CD4-positive, alpha-beta T cell treated with Interferon gamma for 1 hour (primary cell): ENCODE data around the gene MRM2.
A peak's percentile ranks its signal among the peaks of the same experiment; 100 is the strongest.

ENCODE experiments used
- DNase-seq: peaks from one replicate; pipeline ENCODE4 v3.0.0-alpha.2; 2020

Gene MRM2

DNA sequence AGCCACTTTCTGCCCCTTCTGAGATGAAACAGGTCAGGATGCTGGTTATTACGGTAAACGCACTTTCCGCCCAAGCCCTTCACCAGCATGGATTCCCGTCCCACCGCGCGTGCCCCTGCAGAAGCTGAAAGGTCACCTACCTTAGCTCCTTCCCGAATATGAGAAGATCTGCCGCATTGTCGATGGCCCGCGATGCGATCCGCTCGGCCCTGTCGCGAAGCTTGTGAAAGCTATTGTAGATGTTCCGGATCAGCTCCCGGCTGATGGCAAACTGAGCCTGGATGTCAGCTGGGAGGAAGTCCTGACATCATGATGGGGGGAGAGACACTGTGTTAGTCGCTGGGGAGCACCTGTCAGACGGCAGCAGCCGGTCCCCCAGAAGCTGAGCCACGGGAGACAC is 22.2 kb upstream of the MRM2 start:
- DNase-seq = no peak

DNA sequence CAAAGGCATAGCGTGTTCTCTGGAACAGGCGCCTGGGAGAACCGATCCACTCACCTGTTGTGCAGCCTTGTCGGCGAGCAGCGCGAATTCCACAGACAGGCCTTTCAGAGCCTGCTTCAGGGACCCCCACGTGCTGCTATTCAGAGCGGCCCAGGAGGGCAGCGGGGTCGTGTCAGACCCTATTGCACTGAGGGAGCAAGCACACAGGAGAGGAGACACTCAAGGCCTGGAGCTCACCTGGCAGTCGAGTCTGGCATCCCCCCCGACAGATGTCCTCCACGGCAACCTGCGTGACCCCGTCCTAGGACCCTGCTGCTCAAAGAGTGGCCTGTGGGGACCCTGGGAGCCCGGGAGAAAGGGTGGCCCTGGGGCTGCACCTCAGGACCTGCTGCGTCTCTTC is 21.2 kb upstream of the MRM2 start:
- no peak for DNase-seq

DNA sequence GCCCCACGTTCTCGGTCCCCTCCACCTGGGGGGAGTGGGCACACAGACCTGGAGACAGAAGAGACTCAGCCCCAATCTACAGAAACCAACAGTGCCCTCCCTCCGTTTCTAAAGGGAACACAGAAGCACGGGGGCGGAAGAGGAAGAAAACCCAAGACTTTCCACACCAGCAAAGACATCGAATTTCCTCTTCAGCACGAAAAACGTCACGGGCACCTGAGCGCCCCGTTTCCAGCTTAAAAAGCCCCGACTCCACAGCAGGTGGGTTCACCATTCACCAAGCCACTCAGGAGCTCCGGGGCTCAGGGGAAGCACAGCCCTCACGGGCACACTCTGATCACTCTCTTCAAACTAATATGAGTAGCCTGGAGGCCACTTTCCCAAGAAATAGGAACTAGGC is 19.6 kb upstream of the MRM2 start:
- DNase-seq = peak; percentile 70

DNA sequence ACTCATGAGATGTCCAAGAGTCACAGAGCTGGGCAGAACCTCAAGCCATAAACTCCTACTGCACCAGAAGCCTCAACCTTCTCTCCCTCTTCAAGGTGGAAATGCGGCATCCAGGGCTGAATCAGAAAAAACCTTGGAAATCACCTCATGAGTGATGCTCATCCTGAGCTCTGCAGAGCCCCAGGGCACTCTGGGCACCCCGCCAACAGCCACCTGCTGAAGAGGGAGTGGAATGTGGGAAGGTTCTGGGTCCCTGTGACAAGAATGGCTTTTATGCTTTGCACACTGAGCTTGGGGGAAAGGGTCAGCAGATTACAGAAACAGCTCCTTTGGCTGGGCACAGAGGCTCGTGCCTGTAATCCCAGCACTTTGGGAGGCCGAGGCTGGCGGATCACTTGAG is 18.8 kb upstream of the MRM2 start:
- DNase-seq = no peak

DNA sequence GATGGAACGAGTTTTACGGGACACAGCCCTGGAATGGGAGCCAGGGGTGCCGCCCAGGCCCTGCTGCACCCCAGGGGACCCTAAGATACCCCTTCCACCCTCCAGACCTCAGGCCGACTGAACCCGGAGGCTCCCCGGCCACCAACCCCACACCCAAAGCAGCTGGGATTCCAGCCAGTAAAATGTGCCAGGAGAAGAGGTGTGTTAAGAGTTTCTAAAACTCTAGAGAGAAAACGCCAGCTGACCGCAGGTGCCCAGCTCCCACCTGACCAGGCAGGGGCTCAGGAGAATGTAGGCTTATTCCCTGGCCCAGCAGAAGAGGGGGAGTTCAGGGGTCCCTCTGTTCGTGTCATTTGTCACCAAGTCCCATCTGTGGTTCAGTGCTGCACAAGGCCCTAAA is 17.5 kb upstream of the MRM2 start:
- no peak for DNase-seq

DNA sequence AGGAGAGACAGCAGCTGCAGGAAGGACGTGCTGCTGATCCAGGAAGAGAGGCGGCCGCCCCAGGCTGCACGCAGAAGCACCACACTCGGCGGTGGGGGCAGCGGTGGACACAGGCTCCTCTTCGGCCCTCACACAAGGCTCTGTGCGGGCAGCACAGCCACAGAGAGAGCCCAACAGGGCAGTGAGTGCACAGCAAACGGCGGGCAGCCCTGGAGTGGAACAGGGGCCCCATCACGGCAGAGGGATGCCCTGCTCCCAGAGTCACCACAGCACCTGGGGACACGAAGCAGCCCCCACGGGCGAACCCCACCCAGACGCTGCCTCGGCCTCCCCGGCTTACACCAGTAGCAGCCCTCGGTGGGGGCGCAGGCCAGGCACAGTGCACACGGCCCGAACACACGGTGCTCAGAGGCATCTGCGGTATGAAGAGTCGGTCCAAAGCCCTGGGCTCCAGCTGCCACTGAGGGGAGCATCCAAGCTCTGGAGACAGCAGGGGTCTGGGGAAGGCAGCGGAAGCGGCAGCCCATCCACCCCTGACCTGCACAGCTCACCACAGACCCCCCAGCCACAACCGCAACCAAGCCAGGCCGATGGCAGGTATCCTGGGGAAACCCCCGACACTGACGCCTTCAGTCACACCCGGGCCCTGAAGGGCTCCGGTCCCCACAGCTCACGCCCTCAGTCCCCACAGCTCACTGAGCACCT is 16.8 kb upstream of the MRM2 start:
- peak; percentile 55 for DNase-seq

DNA sequence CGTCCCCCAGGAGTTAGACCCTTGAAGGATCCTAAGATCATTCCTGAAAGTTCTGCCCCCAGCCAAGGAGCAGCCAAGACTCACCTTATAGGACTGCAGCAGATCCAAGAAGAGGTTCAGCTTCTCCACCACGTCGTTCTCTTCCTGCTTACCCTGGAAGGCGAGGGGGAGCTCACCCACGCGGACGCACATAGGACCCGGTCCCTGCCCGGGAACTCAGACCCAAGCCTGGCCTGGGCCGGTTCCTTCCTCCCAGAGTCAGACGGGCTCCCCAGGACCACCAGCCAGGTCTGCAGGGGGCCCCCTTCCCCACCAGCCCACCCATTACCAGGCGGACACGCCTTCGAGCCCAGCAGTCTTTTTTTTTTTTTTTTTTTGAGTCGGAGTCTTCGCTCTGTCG is 15.6 kb upstream of the MRM2 start:
- DNase-seq = no peak

DNA sequence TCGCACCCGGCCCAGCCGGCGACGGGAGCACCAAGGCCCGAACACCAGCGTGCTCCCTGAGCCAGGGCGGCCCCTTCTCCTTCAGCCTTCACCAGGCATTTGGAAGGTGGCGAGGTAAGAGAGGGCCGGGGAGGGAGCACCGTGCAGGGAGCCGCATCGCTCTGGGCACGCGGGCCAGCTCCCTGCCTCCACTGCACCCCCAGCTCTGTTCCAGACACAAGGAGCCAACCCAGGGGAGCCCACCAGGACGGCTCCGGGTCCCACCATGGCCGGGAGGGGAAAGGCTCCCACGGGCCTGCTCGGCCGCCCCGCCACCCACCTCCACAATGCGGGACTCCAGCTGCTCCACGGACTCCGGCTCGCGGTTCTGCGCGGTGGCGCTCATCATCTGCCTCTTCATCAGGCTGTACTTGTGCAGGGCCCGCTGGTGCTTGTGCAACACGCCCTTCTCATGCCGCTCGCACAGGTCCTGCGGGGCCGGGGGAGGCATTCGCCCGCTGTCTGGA is 15.1 kb upstream of the MRM2 start:
- DNase-seq = no peak

GRCh38 chr7:2256306-2257045 is 14.5 kb upstream of the MRM2 start:
- DNase-seq = no peak

- DNase-seq = no peak
Observed at GRCh38 chr7:2255145-2256139, 13.4 kb upstream of the MRM2 start.

- no peak for DNase-seq
Observed at GRCh38 chr7:2254429-2255144, 12.6 kb upstream of the MRM2 start.

DNA sequence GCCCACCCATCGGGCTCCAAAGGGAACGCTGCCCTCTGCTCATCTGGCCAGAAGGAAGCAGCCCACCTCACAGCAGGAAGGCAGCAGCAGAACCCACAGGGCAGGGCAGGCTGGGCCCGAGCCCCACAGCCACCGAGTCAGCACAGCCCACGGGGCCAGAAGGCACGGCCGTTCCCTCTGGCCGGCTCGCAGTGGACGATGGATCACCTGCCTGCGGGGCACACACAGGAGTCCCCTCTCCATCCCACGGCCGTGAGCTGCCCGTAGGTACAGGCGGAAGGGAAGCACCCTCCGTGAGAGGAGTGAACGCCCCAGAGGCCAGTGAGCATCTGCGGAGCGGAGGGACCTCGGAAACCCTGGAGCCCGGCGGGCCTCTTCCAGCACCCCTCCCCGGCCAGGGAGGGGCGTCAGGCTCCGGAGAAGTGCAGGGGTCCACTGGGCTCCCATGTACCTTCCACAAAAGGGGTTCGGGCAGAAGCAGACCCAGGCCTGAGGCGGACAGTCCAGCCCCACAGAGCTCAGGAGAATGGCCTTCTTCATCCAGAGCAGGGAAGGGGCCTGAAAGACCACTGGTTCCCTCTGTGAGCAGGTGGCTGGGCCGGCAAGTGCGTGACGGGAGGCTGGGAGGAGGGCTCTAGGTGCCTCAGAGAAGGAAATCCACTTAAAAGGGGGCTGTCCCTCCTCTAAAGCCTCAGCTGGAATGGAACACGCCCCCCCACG is 11.7 kb upstream of the MRM2 start:
- no peak for DNase-seq

GRCh38 chr7:2253021-2253420 is 11.0 kb upstream of the MRM2 start:
- DNase-seq = no peak

DNA sequence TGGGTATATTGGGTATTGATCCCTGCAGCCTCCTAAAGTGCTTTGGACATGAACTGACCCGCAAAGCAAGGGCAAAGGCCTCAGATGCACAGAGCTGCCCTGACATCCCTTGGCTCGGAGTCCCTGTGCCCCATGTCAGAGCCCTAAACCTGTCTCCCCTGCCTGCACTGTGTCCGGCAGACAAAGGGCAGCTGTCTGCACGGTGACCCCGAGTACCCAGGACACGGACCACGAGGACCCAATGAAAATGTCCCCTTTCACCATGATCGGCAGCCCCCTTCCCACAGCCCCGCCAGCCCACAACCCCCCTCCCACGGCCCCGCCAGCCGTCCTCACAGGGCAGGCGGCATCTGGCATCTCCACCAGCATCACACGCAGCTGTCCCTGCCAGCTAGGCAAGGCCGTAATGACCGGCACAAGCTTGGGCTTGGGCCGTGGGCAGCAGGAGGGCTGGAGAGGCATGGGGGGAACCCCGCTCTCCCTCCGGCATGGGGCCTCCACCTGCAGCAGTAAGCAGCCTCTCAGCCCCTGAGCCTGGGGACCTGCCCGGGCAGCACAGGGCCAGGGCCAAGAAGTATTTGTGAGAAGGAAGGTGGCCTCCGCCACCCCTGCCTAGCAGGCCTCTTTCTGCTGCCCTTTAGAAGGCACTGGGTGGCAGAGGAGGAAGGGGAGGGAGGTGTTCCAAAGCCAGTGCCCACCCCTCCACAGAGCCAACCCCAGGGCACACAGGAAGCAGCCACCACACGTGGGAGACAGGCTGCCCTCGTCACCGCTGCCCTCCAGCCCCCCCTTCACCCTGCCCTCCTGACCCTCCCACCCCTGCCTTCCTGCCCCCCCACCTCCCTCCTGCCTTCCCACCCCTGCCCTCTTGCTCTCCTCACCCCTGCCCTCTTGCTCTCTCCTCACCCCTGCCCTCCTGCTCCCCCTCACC is 10.1 kb upstream of the MRM2 start:
- DNase-seq = no peak

GRCh38 chr7:2251381-2251780 is 9.4 kb upstream of the MRM2 start:
- no peak for DNase-seq

- DNase-seq = no peak
Observed at GRCh38 chr7:2249744-2250323, 7.8 kb upstream of the MRM2 start.

DNA sequence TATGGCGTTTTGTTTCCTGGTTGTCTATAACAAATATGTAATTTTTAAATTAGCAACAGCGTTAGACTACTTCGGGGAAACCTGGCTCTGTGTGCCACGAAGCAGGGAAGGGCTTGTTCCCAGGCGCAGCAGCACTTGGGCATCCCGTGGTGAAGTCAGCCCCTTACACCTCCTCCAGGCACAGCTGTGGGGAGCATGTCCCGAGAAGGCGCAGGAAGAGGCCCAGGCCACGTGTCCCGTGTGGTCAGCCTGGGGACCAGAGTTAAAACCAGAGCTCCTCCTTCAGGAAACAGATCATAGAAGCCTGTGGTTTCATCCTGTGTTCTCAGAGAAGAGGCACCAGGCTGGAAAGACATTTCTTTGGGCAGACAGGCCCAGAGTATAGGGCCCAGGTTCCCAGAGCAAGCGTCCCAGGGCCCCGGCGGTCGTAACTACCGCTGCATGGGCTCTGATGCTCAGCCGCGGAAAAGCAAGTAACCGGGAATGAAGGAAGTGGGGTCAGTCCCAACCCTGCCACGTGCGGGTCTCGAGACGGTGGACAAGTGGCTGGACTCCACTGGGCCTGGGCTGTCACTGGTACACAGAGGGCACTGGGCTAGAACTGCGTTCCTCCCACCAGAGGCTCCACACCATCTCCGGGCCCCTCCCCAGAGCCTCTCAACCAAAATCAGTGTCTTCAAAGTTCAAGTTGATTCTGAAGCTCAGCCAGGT is 7.1 kb upstream of the MRM2 start:
- DNase-seq = peak; percentile 36

DNA sequence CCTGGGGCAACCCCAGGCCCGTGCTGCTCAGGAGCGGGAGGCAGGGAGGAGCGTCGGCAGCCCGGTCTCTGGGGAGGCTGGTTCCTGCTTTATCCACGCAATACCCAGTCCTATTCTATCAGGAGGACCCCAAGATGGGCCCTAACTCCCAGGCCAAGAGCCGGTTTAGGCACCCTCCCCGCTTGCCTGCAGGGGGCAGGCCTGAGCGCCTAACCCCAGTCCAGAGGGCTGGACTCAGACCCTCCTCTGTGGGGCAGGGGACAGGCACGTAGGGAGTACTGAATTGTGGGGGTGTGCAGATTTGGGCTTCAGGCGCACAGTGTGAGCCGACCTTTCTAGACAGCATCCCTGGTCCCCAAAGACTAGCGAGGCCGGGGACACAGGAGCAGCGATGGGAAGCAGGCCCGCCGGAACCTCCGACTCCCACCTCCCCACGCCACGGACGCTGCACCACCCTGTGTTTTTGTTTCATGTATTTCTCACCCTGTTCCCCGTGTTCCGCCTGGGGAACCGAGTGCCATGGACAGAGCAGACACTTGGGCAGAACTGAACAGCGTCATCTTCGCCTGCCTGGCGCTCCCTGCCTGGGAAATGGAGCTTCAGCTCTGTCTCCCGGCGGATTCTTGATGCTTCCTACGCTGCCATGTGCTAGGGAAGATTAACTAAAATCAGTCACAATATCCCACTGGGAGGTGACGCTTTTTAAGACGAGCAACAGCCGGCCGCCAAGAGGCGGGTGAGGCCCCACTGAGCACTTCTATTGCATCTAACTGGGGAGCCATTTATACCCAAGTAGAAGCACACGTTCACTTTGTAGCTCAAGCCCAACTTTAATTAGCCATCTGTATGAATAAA is 5.4 kb upstream of the MRM2 start:
- DNase-seq = no peak
